Chondrocyte (in vitro differentiated cells): ENCODE results near the gene ANKHD1. TPM values are rescaled to one million over a fixed set of nuclear protein-coding genes. Genes with fewer than 3 reads are reported as not detected.

Experiments used
- DNase-seq: peaks from one replicate; pipeline ENCODE4 v3.0.0; 2021; ENCODE audit warnings: mixed read lengths, low spot score
- H3K27ac Mint-ChIP-seq: one replicate; pipeline ENCODE4 v1.8.0; 2021; ENCODE audit warnings: mild to moderate bottlenecking, moderate library complexity, mixed read lengths; ENCODE audit not compliant: unreplicated experiment
- H3K27me3 Mint-ChIP-seq: 2 replicates; pipeline ENCODE4 v1.8.0; 2021; ENCODE audit warnings: low read depth, mixed read lengths
- H3K36me3 Mint-ChIP-seq: 2 replicates; pipeline ENCODE4 v1.8.0; 2021; ENCODE audit warnings: low read depth, mixed read lengths
- H3K4me1 Mint-ChIP-seq: 2 replicates; pipeline ENCODE4 v1.8.0; 2021; ENCODE audit warnings: low read depth, mild to moderate bottlenecking, mixed read lengths
- H3K4me3 Mint-ChIP-seq: one replicate; pipeline ENCODE4 v1.8.0; 2021; ENCODE audit warnings: mild to moderate bottlenecking, moderate library complexity, mixed read lengths; ENCODE audit not compliant: unreplicated experiment
- H3K9me3 Mint-ChIP-seq: 2 replicates; pipeline ENCODE4 v1.8.0; 2021; ENCODE audit warnings: low read depth, mixed read lengths
- total RNA-seq: library from RNA; stranded (reverse); gene quantifications from 3 replicates; pipeline ENCODE4 v1.2.1, GENCODE V29; 2021
- TF ChIP-seq, protein P1 (sequence below): fragments of 200-600 bp; sonication (generic); IDR thresholded peaks from 2 replicates; pipeline ENCODE4 v1.5.0; 2021; ENCODE audit warnings: antibody characterized with exemption, mild to moderate bottlenecking, moderate library complexity

ANKHD1 gene
- total RNA-seq, 1 donor from 2014 or later, result 61.4 TPM

DNA sequence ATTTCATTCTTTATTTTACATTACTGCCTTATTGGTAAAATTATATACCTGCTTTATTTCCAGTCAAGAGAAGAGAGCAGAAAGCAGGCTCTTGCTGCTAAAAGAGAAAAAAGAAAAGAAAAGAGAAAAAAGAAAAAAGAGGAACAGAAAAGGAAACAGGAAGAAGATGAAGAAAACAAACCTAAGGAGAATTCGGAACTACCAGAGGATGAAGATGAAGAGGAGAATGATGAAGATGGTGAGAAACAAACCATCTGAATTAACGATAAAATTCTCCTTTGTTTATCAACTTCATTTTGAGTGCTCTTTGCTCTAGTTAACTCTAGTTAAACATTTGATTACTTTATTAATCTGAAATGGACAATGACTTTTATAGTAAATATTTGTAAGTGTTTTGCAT lies 122.4 kb downstream of the ANKHD1 start:
- no peak overlapping the region for H3K4me3 Mint-ChIP-seq
- no peak overlapping the region for H3K27ac Mint-ChIP-seq
- no peaks in the 10 kb centered on the region for H3K4me1 Mint-ChIP-seq
- TF ChIP-seq, protein P1, sequence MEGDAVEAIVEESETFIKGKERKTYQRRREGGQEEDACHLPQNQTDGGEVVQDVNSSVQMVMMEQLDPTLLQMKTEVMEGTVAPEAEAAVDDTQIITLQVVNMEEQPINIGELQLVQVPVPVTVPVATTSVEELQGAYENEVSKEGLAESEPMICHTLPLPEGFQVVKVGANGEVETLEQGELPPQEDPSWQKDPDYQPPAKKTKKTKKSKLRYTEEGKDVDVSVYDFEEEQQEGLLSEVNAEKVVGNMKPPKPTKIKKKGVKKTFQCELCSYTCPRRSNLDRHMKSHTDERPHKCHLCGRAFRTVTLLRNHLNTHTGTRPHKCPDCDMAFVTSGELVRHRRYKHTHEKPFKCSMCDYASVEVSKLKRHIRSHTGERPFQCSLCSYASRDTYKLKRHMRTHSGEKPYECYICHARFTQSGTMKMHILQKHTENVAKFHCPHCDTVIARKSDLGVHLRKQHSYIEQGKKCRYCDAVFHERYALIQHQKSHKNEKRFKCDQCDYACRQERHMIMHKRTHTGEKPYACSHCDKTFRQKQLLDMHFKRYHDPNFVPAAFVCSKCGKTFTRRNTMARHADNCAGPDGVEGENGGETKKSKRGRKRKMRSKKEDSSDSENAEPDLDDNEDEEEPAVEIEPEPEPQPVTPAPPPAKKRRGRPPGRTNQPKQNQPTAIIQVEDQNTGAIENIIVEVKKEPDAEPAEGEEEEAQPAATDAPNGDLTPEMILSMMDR, result no peak
- H3K9me3 Mint-ChIP-seq, result peaks cover 3% of the 10 kb centered on the region
- H3K36me3 Mint-ChIP-seq, result peaks cover 24% of the 10 kb centered on the region
- no peaks in the 10 kb centered on the region for H3K27me3 Mint-ChIP-seq
- DNase-seq, result no peak

DNA sequence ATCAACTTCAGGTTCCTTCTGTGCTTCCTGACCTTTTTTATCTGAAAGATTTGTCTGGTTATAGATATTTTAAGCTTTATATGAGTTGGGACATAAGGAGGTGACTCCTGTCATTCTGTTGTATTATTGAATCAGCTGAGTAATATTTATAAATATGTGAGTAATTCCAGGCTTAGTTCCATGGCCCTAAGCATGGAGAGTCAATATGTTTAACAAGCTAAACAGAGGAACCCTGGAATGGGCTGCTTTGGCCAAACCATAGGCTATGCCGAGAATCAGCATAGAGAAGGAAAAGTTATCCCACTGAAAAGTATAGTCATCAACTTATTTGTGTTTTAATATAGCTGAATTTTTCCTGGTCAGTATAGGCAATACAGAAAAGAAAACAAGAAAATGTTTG lies 138.6 kb downstream of the ANKHD1 start:
- Mint-ChIP-seq H3K4me3 (no peak overlapping the region), H3K4me1 (no peaks in the 10 kb centered on the region), H3K27ac (no peak overlapping the region), H3K9me3 (no peaks in the 10 kb centered on the region), H3K27me3 (no peaks in the 10 kb centered on the region), H3K36me3 (peaks cover 23% of the 10 kb centered on the region)
- no peak for DNase-seq
- TF ChIP-seq, protein P1, result no peak

DNA sequence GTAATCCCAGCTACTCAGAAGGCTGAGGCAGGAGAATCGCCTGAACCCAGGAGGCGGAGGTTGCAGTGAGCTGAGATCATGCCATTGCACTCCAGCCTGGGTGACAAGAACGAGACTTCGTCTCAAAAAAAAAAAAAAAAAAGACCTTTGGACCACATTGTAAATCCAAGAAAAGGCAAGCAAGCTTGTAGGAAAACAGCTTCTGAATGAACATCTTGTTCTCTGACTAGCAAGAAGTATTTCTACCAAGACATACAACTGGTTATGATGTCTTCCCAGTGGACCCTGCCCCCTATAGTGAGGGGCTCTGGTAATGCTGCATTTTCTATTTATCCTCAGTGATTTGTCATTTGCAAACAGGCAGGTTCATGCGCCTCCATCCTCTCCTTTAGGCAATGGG lies 141.3 kb downstream of the ANKHD1 start:
- TF ChIP-seq, protein P1, result no peak
- Mint-ChIP-seq H3K27ac (no peak overlapping the region), H3K4me3 (no peak overlapping the region), H3K9me3 (no peaks in the 10 kb centered on the region), H3K36me3 (peaks cover 17% of the 10 kb centered on the region), H3K27me3 (no peaks in the 10 kb centered on the region), H3K4me1 (peaks cover 15% of the 10 kb centered on the region)
- no peak for DNase-seq

DNA sequence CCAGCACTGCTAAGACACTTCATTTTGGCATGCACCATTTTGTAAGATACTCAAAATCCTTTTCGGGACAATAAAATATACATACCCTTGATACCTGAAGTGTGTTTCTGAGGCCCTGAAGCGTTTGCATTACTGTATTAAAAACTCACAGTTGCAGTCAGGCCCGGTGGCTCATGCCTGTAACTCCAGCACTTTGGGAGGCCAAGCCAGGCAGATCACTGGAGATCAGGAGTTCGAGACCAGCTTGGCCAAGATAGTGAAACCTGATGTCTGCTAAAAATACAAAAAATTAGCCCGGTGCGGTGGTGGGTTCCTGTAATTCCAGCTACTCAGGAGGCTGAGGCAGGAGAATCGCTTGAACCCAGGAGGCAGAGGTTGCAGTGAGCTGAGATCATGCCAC lies 143.4 kb downstream of the ANKHD1 start:
- TF ChIP-seq, protein P1, result no peak
- H3K4me1 Mint-ChIP-seq, result peaks cover 34% of the 10 kb centered on the region
- no peak for DNase-seq
- H3K9me3 Mint-ChIP-seq, result no peaks in the 10 kb centered on the region
- H3K27me3 Mint-ChIP-seq, result no peaks in the 10 kb centered on the region
- no peak overlapping the region for H3K27ac Mint-ChIP-seq
- H3K4me3 Mint-ChIP-seq, result no peak overlapping the region
- H3K36me3 Mint-ChIP-seq, result peaks cover 10% of the 10 kb centered on the region

DNA sequence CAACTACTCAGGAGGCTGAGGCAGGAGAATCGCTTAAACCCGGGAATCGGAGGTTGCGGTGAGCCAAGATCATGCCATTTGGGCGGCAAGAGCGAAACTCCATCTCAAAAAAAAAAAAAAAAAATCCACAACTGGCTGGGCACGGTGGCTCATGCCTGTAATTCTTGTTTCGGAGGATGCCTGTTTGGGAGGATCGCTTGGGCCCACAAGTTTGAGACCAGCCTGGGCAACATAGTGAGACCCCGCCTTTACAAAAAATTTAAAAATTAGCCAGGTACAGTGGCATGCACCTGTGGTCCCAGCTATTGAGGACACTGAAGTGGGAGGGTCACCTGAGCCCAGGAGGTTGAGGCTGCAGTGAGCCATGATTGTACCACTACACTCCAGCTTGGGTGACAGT lies 144.0 kb downstream of the ANKHD1 start:
- Mint-ChIP-seq H3K4me3 (no peak overlapping the region), H3K27me3 (no peaks in the 10 kb centered on the region), H3K27ac (no peak overlapping the region), H3K36me3 (peaks cover 13% of the 10 kb centered on the region), H3K9me3 (no peaks in the 10 kb centered on the region), H3K4me1 (peaks cover 38% of the 10 kb centered on the region)
- DNase-seq, result no peak
- TF ChIP-seq, protein P1, result no peak
